ENCODE results near the gene SUGT1.

- TF ChIP-seq RBAK (tag by site-specific recombination; IDR thresholded peaks at IDR 0.05) (no peak), ZBTB26 (tag by site-specific recombination; optimal IDR thresholded peaks at IDR 0.05) (no peak), CTCF (tag by site-specific recombination; IDR thresholded peaks at IDR 0.05) (no peak), INSM2 (tag by site-specific recombination; IDR thresholded peaks at IDR 0.05) (no peak), ZNF639 (tag by site-specific recombination; IDR thresholded peaks at IDR 0.05) (no peak), ZNF16 (tag by site-specific recombination; IDR thresholded peaks at IDR 0.05; ENCODE audit: low read depth) (no peak), WT1 (tag by site-specific recombination; IDR thresholded peaks at IDR 0.05) (no peak), HOXA7 (CRISPR knock-in tag; IDR thresholded peaks at IDR 0.05; ENCODE audit: borderline replicate concordance) (no peak), ZNF416 (tag by site-specific recombination; IDR thresholded peaks at IDR 0.05) (no peak), ZNF48 (tag by site-specific recombination; IDR thresholded peaks at IDR 0.05) (no peak), ZXDB (tag by site-specific recombination; IDR thresholded peaks at IDR 0.05) (no peak), ZNF146 (tag by site-specific recombination; IDR thresholded peaks at IDR 0.05) (no peak)
These were observed 49.3 kb downstream of the SUGT1 start for GRCh38 chr13:52701728-52702465.

All from HEK293 (cell line).